ENCODE data around the gene NRXN3.
"Not testable (repeated sequence)": the region's sequence is repeated elsewhere in the genome, so short reads cannot be mapped to it uniquely, and the experiment has no call there.

Gene NRXN3

GRCh38 chr14:78417532-78417931, 247.4 kb downstream of the NRXN3 start:
- no peak for DNase-seq

- no peak for DNase-seq
These were observed 254.1 kb downstream of the NRXN3 start for GRCh38 chr14:78424311-78424710.

- DNase-seq: no peak
These were observed 255.2 kb downstream of the NRXN3 start for GRCh38 chr14:78425330-78425729.

GRCh38 chr14:78425782-78426181, 255.6 kb downstream of the NRXN3 start:
- no peak for DNase-seq

GRCh38 chr14:78432046-78432445, 261.9 kb downstream of the NRXN3 start:
- DNase-seq: no peak

- DNase-seq: not testable (repeated sequence)
These were observed 267.3 kb downstream of the NRXN3 start for GRCh38 chr14:78437448-78437847.

GRCh38 chr14:78440356-78440894, 270.3 kb downstream of the NRXN3 start:
- no peak for DNase-seq

GRCh38 chr14:78443834-78444233, 273.7 kb downstream of the NRXN3 start:
- no peak for DNase-seq

- DNase-seq: no peak
These were observed 275.1 kb downstream of the NRXN3 start for GRCh38 chr14:78445275-78445674.

- no peak for DNase-seq
These were observed 276.6 kb downstream of the NRXN3 start for GRCh38 chr14:78446807-78447206.

GRCh38 chr14:78448164-78449094, 278.3 kb downstream of the NRXN3 start:
- peak; percentile 51 for DNase-seq

- no peak for DNase-seq
These were observed 280.6 kb downstream of the NRXN3 start for GRCh38 chr14:78450669-78451318.

GRCh38 chr14:78451319-78451695, 281.1 kb downstream of the NRXN3 start:
- DNase-seq: no peak

GRCh38 chr14:78455896-78456435, 285.8 kb downstream of the NRXN3 start:
- no peak for DNase-seq

- no peak for DNase-seq
These were observed 299.8 kb downstream of the NRXN3 start for GRCh38 chr14:78469947-78470346.

- DNase-seq: no peak
These were observed 309.1 kb downstream of the NRXN3 start for GRCh38 chr14:78479127-78479780.

- no peak for DNase-seq
These were observed 313.9 kb downstream of the NRXN3 start for GRCh38 chr14:78484028-78484427.

GRCh38 chr14:78486081-78486480, 315.9 kb downstream of the NRXN3 start:
- DNase-seq: no peak

- no peak for DNase-seq
These were observed 316.4 kb downstream of the NRXN3 start for GRCh38 chr14:78486621-78487020.

GRCh38 chr14:78487573-78487972, 317.4 kb downstream of the NRXN3 start:
- not testable (repeated sequence) for DNase-seq

- DNase-seq: no peak
These were observed 318.8 kb downstream of the NRXN3 start for GRCh38 chr14:78488938-78489337.

- DNase-seq: no peak
These were observed 320.9 kb downstream of the NRXN3 start for GRCh38 chr14:78491048-78491447.

- no peak for DNase-seq
These were observed 328.0 kb downstream of the NRXN3 start for GRCh38 chr14:78498062-78498595.
